ENCODE data around the gene NEK9.

NEK9 gene

DNA sequence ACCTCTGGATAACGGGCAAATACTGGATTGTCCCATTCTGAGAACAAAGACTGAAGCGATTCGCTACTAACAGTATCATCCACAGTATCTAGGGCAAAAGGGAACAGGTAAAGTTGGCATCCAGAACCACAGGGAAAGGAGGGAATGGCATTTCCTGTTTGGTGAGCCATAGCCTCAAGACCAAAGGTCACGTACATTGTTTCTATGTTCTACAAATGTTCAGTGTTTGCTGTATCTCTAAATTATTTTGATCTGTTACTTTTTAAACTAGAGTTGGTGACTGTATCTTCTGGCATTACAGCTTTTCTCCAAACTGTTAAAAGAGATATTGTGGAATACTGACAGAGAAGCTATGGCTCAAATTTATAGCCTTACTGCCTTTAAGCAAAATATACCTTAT lies 85.2 kb downstream of the NEK9 start:
- FAIRE-seq, result peak; percentile 91
- no peak for TF ChIP-seq POLR2A (IDR thresholded peaks at IDR 0.05; ENCODE audit: low read depth, low read length)
- DNase-seq (ENCODE audit: insufficient read length, low spot score), result no peak

DNA sequence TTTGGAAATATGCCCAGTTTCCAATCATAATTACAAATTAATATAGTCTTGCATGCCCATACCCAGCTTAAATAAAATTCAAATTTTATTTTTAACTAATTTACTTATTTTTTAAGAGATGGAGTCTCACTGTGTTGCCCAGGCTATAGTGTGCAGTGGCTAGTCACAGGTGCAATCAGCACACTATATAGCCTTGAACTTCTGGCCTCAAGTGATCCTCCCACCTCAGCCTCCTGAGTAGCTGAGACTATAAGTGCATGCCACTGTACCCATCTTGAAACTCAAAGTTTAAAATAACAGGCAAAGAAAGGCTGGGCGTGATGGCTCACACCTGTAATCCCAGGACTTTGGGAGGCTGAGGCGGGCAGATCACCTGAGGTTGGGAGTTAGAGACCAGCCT lies 85.9 kb downstream of the NEK9 start:
- FAIRE-seq, result no peak
- DNase-seq (ENCODE audit: insufficient read length, low spot score), result no peak
- TF ChIP-seq POLR2A (IDR thresholded peaks at IDR 0.05; ENCODE audit: low read depth, low read length), result no peak

DNA sequence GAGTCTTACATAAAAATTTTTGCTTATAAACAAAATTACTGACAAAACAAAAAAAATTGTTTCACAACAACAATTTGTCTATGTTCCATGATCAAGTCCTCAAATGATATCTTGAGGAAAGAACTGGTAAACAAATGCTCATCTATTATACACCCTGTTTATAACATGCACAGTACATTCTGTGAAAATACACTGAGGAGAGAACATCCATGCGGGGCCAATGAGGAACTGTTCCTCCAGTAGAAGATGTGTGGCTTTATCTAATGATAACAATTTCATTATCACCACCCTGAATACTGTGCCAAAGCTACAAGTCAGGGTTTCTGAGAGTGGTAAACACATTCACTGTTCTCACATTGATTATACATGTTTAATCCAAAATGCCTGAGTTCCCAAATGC lies 86.3 kb downstream of the NEK9 start:
- FAIRE-seq, result no peak
- DNase-seq (ENCODE audit: insufficient read length, low spot score), result no peak
- TF ChIP-seq POLR2A (IDR thresholded peaks at IDR 0.05; ENCODE audit: low read depth, low read length), result no peak

DNA sequence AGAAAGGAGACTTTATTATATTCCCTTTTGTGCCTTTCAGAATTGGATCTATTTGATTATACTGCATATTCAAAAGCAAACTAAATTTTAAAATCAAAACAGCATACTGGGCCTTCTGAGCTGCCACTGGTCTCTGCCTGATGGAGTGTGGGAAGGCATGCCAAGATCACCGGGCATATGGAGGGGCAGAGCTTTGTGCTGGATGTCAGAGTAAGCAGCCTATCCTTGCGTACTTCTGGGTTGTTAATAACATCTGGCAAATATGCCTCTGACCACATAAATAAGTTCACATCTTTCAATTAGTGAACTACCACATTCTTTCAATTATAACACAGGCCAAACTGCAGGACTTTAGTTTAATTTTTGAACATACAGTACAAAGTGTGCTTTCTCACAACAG lies 93.9 kb downstream of the NEK9 start:
- no peak for FAIRE-seq
- no peak for DNase-seq (ENCODE audit: insufficient read length, low spot score)
- no peak for TF ChIP-seq POLR2A (IDR thresholded peaks at IDR 0.05; ENCODE audit: low read depth, low read length)

DNA sequence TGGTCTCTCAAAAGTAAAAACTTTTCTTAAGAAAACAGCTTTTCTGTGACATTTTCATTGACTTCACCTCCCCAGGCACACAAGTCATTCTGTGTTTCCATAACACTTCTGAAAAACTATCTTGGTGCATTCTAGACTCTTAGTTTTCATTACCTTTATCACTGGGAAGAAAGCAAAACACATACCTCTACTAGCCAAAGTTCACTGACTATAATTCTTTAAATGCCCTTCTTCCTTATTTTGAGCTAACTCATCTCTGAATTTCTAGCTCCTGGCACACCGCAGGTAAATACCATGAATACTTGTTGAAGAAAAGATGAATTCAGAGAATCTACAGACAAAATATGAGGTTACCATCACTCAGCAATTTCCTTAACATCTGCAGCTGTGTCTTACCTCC lies 96.7 kb downstream of the NEK9 start:
- no peak for TF ChIP-seq POLR2A (IDR thresholded peaks at IDR 0.05; ENCODE audit: low read depth, low read length)
- DNase-seq (ENCODE audit: insufficient read length, low spot score) (no peak), FAIRE-seq (no peak)

Measured in H54 (cell line).